H1 (cell line): Measurements from ENCODE around the gene PGM2L1. TPM values are rescaled to one million over a fixed set of nuclear protein-coding genes. Genes with fewer than 3 reads are reported as not detected.

ENCODE experiments used
- POLR2AphosphoS5 ChIP-seq: IDR thresholded peaks from 2 replicates; pipeline ENCODE4 v1.6.1; 2011; ENCODE audit warnings: low read depth, low read length
- SIN3A ChIP-seq, 2 experiments: IDR thresholded peaks in 1 of 2; conservative IDR thresholded peaks in 1 of 2; 2 replicates each; pipeline ENCODE4 v1.6.1; 2011 to 2012; ENCODE audit warnings: low read length in 2 of 2, improper control_type of control experiment in 1 of 2, low read depth in 1 of 2, mild to moderate bottlenecking in 1 of 2
- YY1 ChIP-seq: IDR thresholded peaks from 2 replicates; pipeline ENCODE4 v1.6.1; 2011; ENCODE audit warnings: low read depth, mild to moderate bottlenecking, low read length
- polyA plus RNA-seq, 7 experiments: library from polyadenylated mRNA; depleted of rRNA in 3 of 7; stranded (reverse) in 5 of 7; unstranded in 2 of 7; fragments of >200 nt in 5 of 7; fragments of 200-250 nt in 2 of 7; gene quantifications; 1 replicate in 5 of 7; 2 replicates in 1 of 7; 4 replicates in 1 of 7; pipeline versions ENCODE4 v1.2.1 to v1.2.3, GENCODE V29; 2011 to 2013; ENCODE audit warnings: missing spikeins in 2 of 7, mixed read lengths in 2 of 7
- total RNA-seq: library from RNA; stranded (reverse); fragmentation: NEBNext Ultra II Directional; extraction: Animal tissue kit (Norgen Biotek cat#: 25700); gene quantifications from 2 replicates; pipeline ENCODE4 v1.2.1, GENCODE V29; 2021

The PGM2L1 gene
- total and polyA plus RNA-seq, 2 of the 8 experiments (the other 6 are each of a cell fraction or from before 2014, with no cell fraction given): 5.0 to 42.7 TPM

DNA sequence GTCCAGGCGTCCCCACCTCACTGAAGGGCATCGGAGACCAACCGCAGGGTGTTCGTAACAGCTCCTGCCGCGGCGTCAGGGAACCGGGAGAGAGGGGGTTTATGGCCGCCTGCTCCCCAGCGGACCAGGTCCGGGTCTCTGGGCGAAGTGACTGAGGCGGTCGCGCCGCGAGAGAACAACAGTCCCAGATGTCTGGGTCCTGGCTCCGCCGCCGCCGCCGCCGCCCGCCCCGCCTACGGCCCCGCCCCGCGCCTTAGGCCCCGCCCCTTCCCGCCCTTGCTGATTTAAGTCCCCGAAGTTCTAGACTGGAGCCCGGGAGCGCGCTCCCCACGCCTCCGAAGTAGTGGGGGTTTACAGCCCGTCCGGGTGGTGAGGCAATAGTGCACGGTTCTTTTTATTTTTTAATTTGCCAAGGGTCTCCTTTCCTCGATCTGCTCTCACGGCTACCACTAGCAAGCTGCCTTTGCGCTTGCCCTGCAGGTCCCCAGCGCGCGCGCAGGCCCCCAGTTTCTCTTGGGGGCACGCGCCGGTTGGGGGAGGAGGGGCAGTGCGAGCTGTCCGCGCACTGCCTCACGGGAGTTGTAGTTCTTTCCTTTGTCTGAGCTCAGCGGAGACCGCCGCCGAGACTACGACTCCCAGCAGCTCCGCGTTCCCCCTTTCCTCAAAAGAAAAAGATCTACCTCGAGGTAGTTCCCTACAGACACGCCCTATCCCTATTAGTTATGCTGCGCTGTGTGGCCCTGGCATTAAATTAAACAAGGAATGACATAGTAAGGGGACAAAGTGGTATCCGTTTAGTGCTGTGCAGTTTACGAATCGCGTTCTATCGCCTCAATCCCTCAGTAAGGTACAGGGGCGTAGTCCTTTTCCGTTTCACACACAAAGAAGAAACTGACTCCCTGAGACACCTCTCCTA, at the start of gene PGM2L1 (continued):
- TF ChIP-seq SIN3A (conservative IDR thresholded peaks at IDR 0.05 in 1 of 2, IDR thresholded peaks at IDR 0.05 in 1 of 2; ENCODE audit: low read depth in 1 of 2, low read length in 2 of 2) (peak in 1 of 2 experiments; percentile 67; a peak in 2 of 4 replicates), YY1 (0 out of 2 replicates have a peak, but pooled peaks have one; percentile 27), POLR2AphosphoS5 (peak; percentile 67; the same call in 1 of the 2 replicates)
- TF ChIP-seq, all 59 proteins: peak for 19
